Nephron (organoid): ENCODE results near the gene SARNP.
A peak's percentile ranks its signal among the peaks of the same experiment; 100 is the strongest.

ENCODE experiments used
- H3K27ac Mint-ChIP-seq, 3 experiments: 2 replicates each; pipeline ENCODE4 v1.8.0; 2020; ENCODE audit warnings: mixed read lengths in 3 of 3, mild to moderate bottlenecking in 2 of 3, moderate library complexity in 1 of 3
- H3K27me3 Mint-ChIP-seq: 2 replicates; pipeline ENCODE4 v1.8.0; 2021; ENCODE audit warnings: low read depth, mild to moderate bottlenecking, moderate library complexity, mixed read lengths
- H3K36me3 Mint-ChIP-seq: 2 replicates; pipeline ENCODE4 v1.8.0; 2020; ENCODE audit warnings: low read depth, mixed read lengths
- H3K4me1 Mint-ChIP-seq: 2 replicates; pipeline ENCODE4 v1.8.0; 2020; ENCODE audit warnings: mixed read lengths
- H3K4me3 Mint-ChIP-seq, 3 experiments: 2 replicates each; pipeline ENCODE4 v1.8.0; 2020; ENCODE audit warnings: mild to moderate bottlenecking in 3 of 3, mixed read lengths in 3 of 3, moderate library complexity in 2 of 3
- H3K9me3 Mint-ChIP-seq: 2 replicates; pipeline ENCODE4 v1.8.0; 2020; ENCODE audit warnings: mixed read lengths
- TF ChIP-seq, protein P1 (sequence below), 3 experiments: fragments of 200-600 bp; sonication (generic); IDR thresholded peaks; one replicate each; pipeline ENCODE4 v1.5.0; 2021; ENCODE audit warnings: antibody characterized with exemption in 3 of 3; ENCODE audit not compliant: unreplicated experiment in 3 of 3

SARNP gene

DNA sequence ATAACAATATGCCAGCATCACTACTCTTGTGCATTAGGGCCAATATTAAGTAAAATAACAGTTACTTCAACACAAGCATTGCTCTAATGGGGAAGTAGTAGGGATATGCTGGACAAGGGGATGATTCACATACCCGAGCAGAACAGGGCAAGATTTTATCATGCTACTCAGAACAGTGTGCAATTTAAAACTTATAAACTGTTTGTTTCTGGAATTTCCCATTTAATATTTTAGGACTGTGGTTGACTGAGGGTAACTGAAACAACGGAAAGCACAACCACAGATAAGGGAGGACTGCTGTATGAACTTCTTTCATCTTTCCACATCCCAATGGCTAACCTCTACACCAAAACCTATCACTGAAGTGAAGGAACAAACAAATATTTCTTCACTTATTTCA lies 36.8 kb downstream of the SARNP start:
- Mint-ChIP-seq H3K27me3 (no peaks in the 10 kb centered on the region), H3K4me3 (no peak overlapping the region), H3K9me3 (no peaks in the 10 kb centered on the region), H3K4me1 (peaks cover 16% of the 10 kb centered on the region), H3K36me3 (peaks cover 86% of the 10 kb centered on the region), H3K27ac (no peak overlapping the region)
- TF ChIP-seq, protein P1, sequence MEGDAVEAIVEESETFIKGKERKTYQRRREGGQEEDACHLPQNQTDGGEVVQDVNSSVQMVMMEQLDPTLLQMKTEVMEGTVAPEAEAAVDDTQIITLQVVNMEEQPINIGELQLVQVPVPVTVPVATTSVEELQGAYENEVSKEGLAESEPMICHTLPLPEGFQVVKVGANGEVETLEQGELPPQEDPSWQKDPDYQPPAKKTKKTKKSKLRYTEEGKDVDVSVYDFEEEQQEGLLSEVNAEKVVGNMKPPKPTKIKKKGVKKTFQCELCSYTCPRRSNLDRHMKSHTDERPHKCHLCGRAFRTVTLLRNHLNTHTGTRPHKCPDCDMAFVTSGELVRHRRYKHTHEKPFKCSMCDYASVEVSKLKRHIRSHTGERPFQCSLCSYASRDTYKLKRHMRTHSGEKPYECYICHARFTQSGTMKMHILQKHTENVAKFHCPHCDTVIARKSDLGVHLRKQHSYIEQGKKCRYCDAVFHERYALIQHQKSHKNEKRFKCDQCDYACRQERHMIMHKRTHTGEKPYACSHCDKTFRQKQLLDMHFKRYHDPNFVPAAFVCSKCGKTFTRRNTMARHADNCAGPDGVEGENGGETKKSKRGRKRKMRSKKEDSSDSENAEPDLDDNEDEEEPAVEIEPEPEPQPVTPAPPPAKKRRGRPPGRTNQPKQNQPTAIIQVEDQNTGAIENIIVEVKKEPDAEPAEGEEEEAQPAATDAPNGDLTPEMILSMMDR (IDR thresholded peaks at IDR 0.05; ENCODE audit: unreplicated experiment in 3 of 3) = no peak

DNA sequence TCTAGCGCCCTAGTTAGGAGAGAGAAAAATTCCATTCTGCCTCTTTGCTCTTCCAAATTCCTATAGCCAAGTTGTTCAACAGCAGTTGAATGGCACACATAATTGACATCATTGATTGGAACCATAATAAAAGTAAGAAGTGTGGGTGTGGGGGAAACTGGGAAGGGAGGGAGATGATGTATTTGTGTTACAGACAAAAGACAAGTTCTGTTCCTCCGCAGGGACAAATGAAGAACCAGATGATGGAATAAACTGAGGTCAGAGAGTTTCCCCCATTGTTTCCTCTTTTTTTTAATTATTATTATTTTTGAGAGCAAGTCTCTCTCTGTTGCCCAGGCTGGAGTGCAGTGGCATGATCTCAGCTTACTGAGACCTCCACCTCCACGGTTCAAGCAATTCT lies 39.7 kb downstream of the SARNP start:
- peaks cover 22% of the 10 kb centered on the region for H3K4me1 Mint-ChIP-seq
- H3K9me3 Mint-ChIP-seq = no peaks in the 10 kb centered on the region
- TF ChIP-seq, protein P1 (IDR thresholded peaks at IDR 0.05; ENCODE audit: unreplicated experiment in 3 of 3) = no peak
- no peaks in the 10 kb centered on the region for H3K27me3 Mint-ChIP-seq
- H3K36me3 Mint-ChIP-seq = peaks cover 72% of the 10 kb centered on the region
- no peak overlapping the region for H3K4me3 Mint-ChIP-seq
- H3K27ac Mint-ChIP-seq = peak overlapping the region in 1 of 3 experiments; percentile 8

DNA sequence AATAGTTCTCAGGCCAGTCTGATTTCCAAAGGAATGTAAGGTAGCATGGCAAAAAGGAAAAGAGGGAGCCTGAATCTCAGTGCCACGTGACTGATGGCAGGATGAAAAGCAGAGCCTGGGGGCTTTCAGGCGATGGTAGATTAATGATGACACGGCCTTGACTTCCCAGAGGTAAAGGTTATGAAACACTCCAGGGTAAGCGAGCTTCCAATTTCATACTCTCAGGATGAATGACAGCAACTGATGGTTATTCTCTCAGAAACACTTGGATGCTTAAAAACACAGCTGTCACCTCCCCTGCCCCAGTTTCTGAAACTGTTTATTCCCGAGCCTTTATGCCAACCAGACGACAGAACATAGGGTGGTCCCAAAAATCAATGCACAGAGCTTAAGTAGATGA lies 45.8 kb downstream of the SARNP start:
- H3K4me3 Mint-ChIP-seq = no peak overlapping the region
- H3K36me3 Mint-ChIP-seq = peaks cover 54% of the 10 kb centered on the region
- no peaks in the 10 kb centered on the region for H3K9me3 Mint-ChIP-seq
- H3K4me1 Mint-ChIP-seq = peaks cover 34% of the 10 kb centered on the region
- no peaks in the 10 kb centered on the region for H3K27me3 Mint-ChIP-seq
- peak overlapping the region; percentile 46 to 82 (median 64) for H3K27ac Mint-ChIP-seq
- TF ChIP-seq, protein P1 (IDR thresholded peaks at IDR 0.05; ENCODE audit: unreplicated experiment in 3 of 3) = no peak

DNA sequence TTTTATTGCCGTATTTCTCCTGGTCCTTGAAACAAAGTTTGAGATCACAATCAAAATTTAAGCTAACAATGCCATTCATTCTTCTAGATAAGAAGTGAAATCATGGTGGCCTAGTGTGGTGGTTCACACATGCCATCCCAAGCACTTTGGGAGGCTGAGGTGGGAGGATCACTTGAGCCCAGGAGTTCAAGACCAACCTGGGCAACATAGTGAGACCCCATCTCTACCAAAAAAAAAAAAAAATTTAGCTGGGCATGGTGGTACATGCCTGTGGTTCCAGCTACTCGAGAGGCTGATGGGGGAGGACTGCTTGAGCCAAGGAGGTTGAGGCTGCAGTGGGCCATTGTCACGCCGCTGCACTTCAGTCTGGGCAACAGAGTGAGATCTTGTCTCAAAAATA lies 50.4 kb downstream of the SARNP start:
- Mint-ChIP-seq H3K9me3 (no peaks in the 10 kb centered on the region), H3K4me1 (peaks cover 25% of the 10 kb centered on the region), H3K27ac (peak overlapping the region in 1 of 3 experiments; percentile 82), H3K36me3 (peaks cover 44% of the 10 kb centered on the region), H3K27me3 (no peaks in the 10 kb centered on the region), H3K4me3 (no peak overlapping the region)
- TF ChIP-seq, protein P1 (IDR thresholded peaks at IDR 0.05; ENCODE audit: unreplicated experiment in 3 of 3) = no peak

DNA sequence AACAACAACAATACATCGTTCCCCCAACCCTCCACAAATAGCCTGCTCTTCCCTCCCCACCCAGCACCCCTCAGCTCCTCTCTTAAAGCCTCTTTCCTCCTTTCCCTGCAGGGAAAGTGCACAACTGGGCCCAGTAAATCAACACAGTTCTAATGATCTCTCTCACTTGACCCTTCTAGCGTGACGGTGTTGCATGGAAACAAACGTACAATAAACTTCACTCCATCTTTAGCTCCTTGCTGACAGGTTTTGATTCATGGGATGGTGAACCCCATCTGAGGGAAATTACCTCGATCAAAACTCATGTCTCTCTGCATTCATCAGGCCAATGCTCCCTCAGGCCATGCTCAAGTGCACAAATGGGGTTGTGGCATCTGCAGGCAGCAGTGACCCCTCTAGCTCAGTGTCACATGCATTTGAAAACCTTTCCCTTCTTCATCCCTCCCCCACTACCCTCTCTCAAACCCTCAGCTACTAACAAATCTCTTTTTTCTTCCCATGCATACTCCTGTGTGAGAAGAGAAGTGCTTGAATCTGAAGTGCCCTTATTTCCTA lies 51.7 kb downstream of the SARNP start:
- no peak overlapping the region for H3K4me3 Mint-ChIP-seq
- H3K27me3 Mint-ChIP-seq = no peaks in the 10 kb centered on the region
- H3K27ac Mint-ChIP-seq = peak overlapping the region in 2 of 3 experiments; percentile 17 to 82
- peaks cover 43% of the 10 kb centered on the region for H3K36me3 Mint-ChIP-seq
- TF ChIP-seq, protein P1 (IDR thresholded peaks at IDR 0.05; ENCODE audit: unreplicated experiment in 3 of 3) = no peak
- peaks cover 14% of the 10 kb centered on the region for H3K4me1 Mint-ChIP-seq
- no peaks in the 10 kb centered on the region for H3K9me3 Mint-ChIP-seq

DNA sequence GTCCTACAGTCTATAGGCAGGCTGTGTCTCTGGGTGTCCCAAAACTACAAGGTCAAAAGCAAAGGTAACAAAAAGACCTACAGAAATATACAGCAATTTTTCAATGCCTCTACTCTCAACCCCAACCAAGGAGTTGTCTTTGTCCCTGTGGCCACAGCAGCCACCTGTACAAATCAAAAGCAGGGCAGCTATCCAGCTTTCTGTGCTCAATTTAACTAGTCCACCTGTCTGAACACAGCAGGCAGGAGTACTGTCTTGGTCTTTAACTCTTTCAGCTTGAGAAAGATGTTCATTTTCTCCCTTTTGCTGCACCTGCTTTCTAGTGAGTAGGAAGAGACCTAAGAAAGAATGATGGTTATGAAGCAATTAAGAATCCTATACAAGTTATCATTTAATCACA lies 54.9 kb downstream of the SARNP start:
- no peaks in the 10 kb centered on the region for H3K27me3 Mint-ChIP-seq
- H3K4me1 Mint-ChIP-seq = peaks cover 9% of the 10 kb centered on the region
- TF ChIP-seq, protein P1 (IDR thresholded peaks at IDR 0.05; ENCODE audit: unreplicated experiment in 3 of 3) = no peak
- no peak overlapping the region for H3K27ac Mint-ChIP-seq
- H3K4me3 Mint-ChIP-seq = no peak overlapping the region
- no peaks in the 10 kb centered on the region for H3K9me3 Mint-ChIP-seq
- H3K36me3 Mint-ChIP-seq = peaks cover 60% of the 10 kb centered on the region
